ENCODE results near the gene MBD3L2B.

MBD3L2B gene

GRCh38 chr19:7010722-7011593, 10.3 kb downstream of the MBD3L2B start:
- no peak overlapping the region for H3K27ac ChIP-seq
- TF ChIP-seq, protein P1, sequence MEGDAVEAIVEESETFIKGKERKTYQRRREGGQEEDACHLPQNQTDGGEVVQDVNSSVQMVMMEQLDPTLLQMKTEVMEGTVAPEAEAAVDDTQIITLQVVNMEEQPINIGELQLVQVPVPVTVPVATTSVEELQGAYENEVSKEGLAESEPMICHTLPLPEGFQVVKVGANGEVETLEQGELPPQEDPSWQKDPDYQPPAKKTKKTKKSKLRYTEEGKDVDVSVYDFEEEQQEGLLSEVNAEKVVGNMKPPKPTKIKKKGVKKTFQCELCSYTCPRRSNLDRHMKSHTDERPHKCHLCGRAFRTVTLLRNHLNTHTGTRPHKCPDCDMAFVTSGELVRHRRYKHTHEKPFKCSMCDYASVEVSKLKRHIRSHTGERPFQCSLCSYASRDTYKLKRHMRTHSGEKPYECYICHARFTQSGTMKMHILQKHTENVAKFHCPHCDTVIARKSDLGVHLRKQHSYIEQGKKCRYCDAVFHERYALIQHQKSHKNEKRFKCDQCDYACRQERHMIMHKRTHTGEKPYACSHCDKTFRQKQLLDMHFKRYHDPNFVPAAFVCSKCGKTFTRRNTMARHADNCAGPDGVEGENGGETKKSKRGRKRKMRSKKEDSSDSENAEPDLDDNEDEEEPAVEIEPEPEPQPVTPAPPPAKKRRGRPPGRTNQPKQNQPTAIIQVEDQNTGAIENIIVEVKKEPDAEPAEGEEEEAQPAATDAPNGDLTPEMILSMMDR (conservative IDR thresholded peaks at IDR 0.05): no peak

- TF ChIP-seq, protein P1 (conservative IDR thresholded peaks at IDR 0.05): no peak
- no peak overlapping the region for H3K27ac ChIP-seq
Measured at GRCh38 chr19:7007859-7008258, 13.4 kb downstream of the MBD3L2B start.

GRCh38 chr19:7006135-7006704, 15.0 kb downstream of the MBD3L2B start:
- H3K27ac ChIP-seq: no peak overlapping the region
- TF ChIP-seq, protein P1 (conservative IDR thresholded peaks at IDR 0.05): no peak

GRCh38 chr19:7004313-7004931, 16.8 kb downstream of the MBD3L2B start:
- H3K27ac ChIP-seq: no peak overlapping the region
- TF ChIP-seq, protein P1 (conservative IDR thresholded peaks at IDR 0.05): peak; percentile 64

DNA sequence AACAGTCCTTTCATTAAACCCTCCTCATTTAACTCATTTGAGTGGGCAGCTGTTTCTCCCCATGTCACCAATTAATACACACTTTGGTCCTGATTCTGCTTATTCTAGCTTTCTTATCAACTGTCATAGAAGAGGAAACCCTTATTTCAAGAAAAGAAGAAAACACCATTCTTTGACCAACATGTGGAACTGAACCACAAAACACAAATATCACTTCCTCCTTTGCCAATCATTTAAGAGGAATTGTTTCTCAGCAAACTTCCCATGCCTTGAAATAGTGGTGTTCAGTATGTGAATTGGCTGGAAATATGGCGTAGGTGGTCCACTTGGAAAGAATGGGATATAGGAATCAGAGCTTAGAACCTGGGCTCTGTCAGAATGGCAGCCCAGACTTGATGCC, 20.4 kb downstream of the MBD3L2B start:
- TF ChIP-seq, protein P1 (conservative IDR thresholded peaks at IDR 0.05): no peak
- no peak overlapping the region for H3K27ac ChIP-seq

DNA sequence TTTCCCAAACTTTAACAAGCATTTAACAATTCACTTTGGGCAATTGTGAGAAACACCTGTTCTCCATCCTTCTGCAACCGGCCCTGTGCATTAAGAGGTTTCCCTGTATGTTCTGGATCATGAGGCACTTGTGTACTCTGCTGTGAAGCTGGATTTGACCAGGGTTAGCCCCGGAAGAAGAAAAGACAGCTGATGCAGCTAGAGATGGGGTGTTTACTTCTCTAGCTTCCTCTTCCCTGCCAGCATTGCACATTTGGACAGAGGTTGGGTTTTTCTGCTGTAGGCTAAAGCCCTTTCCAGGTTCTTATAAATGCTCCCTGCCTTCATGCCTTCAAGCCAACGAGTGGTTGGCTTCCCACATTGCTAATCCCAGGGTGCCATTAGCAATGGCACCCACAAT, 20.9 kb downstream of the MBD3L2B start:
- TF ChIP-seq, protein P1 (conservative IDR thresholded peaks at IDR 0.05): no peak
- H3K27ac ChIP-seq: no peak overlapping the region

- no peak overlapping the region for H3K27ac ChIP-seq
- TF ChIP-seq, protein P1 (conservative IDR thresholded peaks at IDR 0.05): no peak
Measured at GRCh38 chr19:6999933-7000332, 21.3 kb downstream of the MBD3L2B start.
